ENCODE results near the gene KCTD12.

DNA sequence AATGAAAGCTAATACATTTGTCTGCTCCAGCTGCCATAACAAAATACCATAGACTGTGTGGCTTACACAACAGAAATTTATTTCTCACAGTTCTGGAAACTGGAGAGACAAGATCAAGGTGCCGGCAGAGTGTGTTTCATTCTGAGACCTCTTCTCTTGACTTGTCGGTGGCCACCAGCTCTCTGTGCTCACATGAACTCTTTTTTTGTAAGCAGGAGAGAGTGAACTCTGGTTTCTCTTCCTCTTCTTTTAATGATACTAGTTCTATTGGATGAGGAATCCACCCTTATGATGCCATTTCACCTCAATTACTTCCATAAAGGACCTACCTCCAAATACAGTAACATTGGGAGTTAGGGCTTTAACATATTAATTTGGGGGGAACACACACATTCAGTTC is 11.7 kb downstream of the KCTD12 start:
- TF ChIP-seq, protein P1, sequence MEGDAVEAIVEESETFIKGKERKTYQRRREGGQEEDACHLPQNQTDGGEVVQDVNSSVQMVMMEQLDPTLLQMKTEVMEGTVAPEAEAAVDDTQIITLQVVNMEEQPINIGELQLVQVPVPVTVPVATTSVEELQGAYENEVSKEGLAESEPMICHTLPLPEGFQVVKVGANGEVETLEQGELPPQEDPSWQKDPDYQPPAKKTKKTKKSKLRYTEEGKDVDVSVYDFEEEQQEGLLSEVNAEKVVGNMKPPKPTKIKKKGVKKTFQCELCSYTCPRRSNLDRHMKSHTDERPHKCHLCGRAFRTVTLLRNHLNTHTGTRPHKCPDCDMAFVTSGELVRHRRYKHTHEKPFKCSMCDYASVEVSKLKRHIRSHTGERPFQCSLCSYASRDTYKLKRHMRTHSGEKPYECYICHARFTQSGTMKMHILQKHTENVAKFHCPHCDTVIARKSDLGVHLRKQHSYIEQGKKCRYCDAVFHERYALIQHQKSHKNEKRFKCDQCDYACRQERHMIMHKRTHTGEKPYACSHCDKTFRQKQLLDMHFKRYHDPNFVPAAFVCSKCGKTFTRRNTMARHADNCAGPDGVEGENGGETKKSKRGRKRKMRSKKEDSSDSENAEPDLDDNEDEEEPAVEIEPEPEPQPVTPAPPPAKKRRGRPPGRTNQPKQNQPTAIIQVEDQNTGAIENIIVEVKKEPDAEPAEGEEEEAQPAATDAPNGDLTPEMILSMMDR (IDR thresholded peaks at IDR 0.05), result no peak
- no peak for TF ChIP-seq POLR2A (IDR thresholded peaks at IDR 0.05)

Measured in uterus (tissue), 2 donors.